ENCODE measurements around the gene PLA2G6. TPM values are rescaled to one million over a fixed set of nuclear protein-coding genes. Genes with fewer than 3 reads are reported as not detected.

PLA2G6 gene
- total and polyA plus RNA-seq, 2 of the 4 experiments (the other 2 are of a cell fraction) = 6.1 to 10.3 TPM

GRCh38 chr22:38211556-38211955, 29.9 kb upstream of the PLA2G6 start:
- H2BK15ac ChIP-seq (ENCODE audit: low read depth, low read length) = no peak overlapping the region
- H3K23ac ChIP-seq (ENCODE audit: low read depth, low read length) = no peak overlapping the region
- H4K91ac ChIP-seq (ENCODE audit: insufficient read depth, low read depth, low read length) = no peak overlapping the region
- in situ Hi-C loops (cut with MboI; ENCODE audit: low sequenced_read_pairs) = no loop called here
- ATAC-seq (ENCODE audit: low read depth) (no peak), DNase-seq (no peak)
- H4K8ac ChIP-seq (ENCODE audit: low read depth in 2 of 2, low read length in 2 of 2) = no peak overlapping the region
- 74% methylated on average over 2 of the region's 7 CpGs; no CpG with 5 or more reads in 1 of the 2 experiments for WGBS, 2 experiments (ENCODE audit: extremely low coverage in 2 of 2, insufficient read length in 1 of 2)
- dilution Hi-C loops (cut with HindIII; ENCODE audit: low sequenced_read_pairs, unreplicated experiment) = no loop called here
- H3K27ac ChIP-seq (ENCODE audit: insufficient read depth, low read length) = no peak overlapping the region
- no peak overlapping the region for H3K4me3 ChIP-seq (ENCODE audit: insufficient read depth, low read depth, low read length)
- peak overlapping the region; percentile 51; the same call in 1 of the 2 replicates for H2AK5ac ChIP-seq (ENCODE audit: low read depth, low read length)
- no peak overlapping the region for H2BK20ac ChIP-seq (ENCODE audit: low read depth, low read length)
- H2BK120ac ChIP-seq (ENCODE audit: low read depth, low read length) = no peak overlapping the region
- POLR2A ChIA-PET (ENCODE audit: unreplicated experiment) = no interaction called here
- peaks cover 73% of the 10 kb centered on the region for H4K20me1 ChIP-seq (ENCODE audit: insufficient read depth, low read length)
- TF ChIP-seq CHD1 (IDR thresholded peaks at IDR 0.05; ENCODE audit: low read depth, low read length) (no peak), NFE2L2 (IDR thresholded peaks at IDR 0.05; ENCODE audit: low read depth, low read length) (no peak), SMC3 (IDR thresholded peaks at IDR 0.05; ENCODE audit: low read depth, low read length) (no peak), USF2 (IDR thresholded peaks at IDR 0.05; ENCODE audit: low read depth, low read length) (no peak), MAFK (IDR thresholded peaks at IDR 0.05; ENCODE audit: low read depth, low read length) (no peak), RCOR1 (IDR thresholded peaks at IDR 0.05; ENCODE audit: insufficient replicate concordance, low read length) (no peak), MXI1 (IDR thresholded peaks at IDR 0.05; ENCODE audit: borderline replicate concordance, low read depth, low read length) (no peak), CEBPB (IDR thresholded peaks at IDR 0.05; ENCODE audit: low read depth, low read length) (no peak), ELK1 (IDR thresholded peaks at IDR 0.05; ENCODE audit: borderline replicate concordance, low read depth, low read length) (no peak), CTCF (conservative IDR thresholded peaks at IDR 0.05; ENCODE audit: low read depth, low read length) (no peak), FOS (IDR thresholded peaks at IDR 0.05; ENCODE audit: low read depth, low read length) (no peak), BHLHE40 (IDR thresholded peaks at IDR 0.05; ENCODE audit: low read depth, low read length) (no peak), POLR2A (IDR thresholded peaks at IDR 0.05; ENCODE audit: low read depth, low read length) (no peak), MAZ (IDR thresholded peaks at IDR 0.05; ENCODE audit: borderline replicate concordance, low read depth, low read length) (no peak), RAD21 (IDR thresholded peaks at IDR 0.05; ENCODE audit: low read length) (no peak), RFX5 (IDR thresholded peaks at IDR 0.05; ENCODE audit: low read depth, low read length) (no peak)
- intact Hi-C loops (cut with micrococcal nuclease) = no loop called here
- H3K36me3 ChIP-seq (ENCODE audit: control insufficient read depth, insufficient read depth, low read length) = peaks cover 22% of the 10 kb centered on the region
- peaks cover 16% of the 10 kb centered on the region for H3K4me1 ChIP-seq (ENCODE audit: control insufficient read depth, insufficient read depth, low read length)
- no TSS peak for BruUV-seq (replicated peaks)
- H3K9ac ChIP-seq (ENCODE audit: low read depth, low read length) = no peak overlapping the region
- no peak overlapping the region for H3K56ac ChIP-seq (ENCODE audit: extremely low read depth, insufficient read depth, low read length)
- H2AK9ac ChIP-seq (replicated peaks; ENCODE audit: low read depth, low read length, poor library complexity) = no peak overlapping the region
- no peak overlapping the region for H3K4me2 ChIP-seq (ENCODE audit: low read depth, low read length)
- CTCF ChIA-PET = no interaction called here
- no peaks in the 10 kb centered on the region for H3K9me3 ChIP-seq (ENCODE audit: control insufficient read depth, insufficient read depth, low read length)
- no peak overlapping the region for H3K4ac ChIP-seq (ENCODE audit: low read depth, low read length)
- H4K5ac ChIP-seq (ENCODE audit: low read depth, low read length) = no peak overlapping the region
- H3K9me1 ChIP-seq (ENCODE audit: insufficient read depth, low read length) = peaks cover 40% of the 10 kb centered on the region
- no peak overlapping the region for H2AFZ ChIP-seq (replicated peaks; ENCODE audit: low read length, poor library complexity)
- peaks cover 31 to 80% of the 10 kb centered on the region in 2 experiments for H3K79me1 ChIP-seq (ENCODE audit: low read depth in 1 of 2, low read length in 2 of 2)
- no peak overlapping the region for H2BK5ac ChIP-seq (ENCODE audit: low read depth, low read length, poor library complexity, severe bottlenecking)
- H3K14ac ChIP-seq (replicated peaks; ENCODE audit: low read depth, low read length) = no peak overlapping the region
- no peak overlapping the region for H3K18ac ChIP-seq (ENCODE audit: low read depth, low read length)
- H3K27me3 ChIP-seq (ENCODE audit: control insufficient read depth, insufficient read depth, low read length) = no peaks in the 10 kb centered on the region

All from IMR-90 (cell line).